GM13977 (cell line): ENCODE data around the gene ST8SIA5.
"Not testable (repeated sequence)": the region's sequence is repeated elsewhere in the genome, so short reads cannot be mapped to it uniquely, and the experiment has no call there.

Experiments
- DNase-seq: peaks from one replicate; pipeline ENCODE4 v3.0.0; 2012; ENCODE audit warnings: low spot score
- CTCF ChIP-seq: IDR thresholded peaks from 2 replicates; pipeline ENCODE4 v1.5.1; 2012; ENCODE audit warnings: mild to moderate bottlenecking, control low read depth; ENCODE audit not compliant: insufficient read depth; ENCODE audit errors: extremely low read depth, missing control alignments
- in situ Hi-C: fragments of 300-500 bp; cut with MboI; formaldehyde crosslinking; loops from one replicate; pipeline ENCODE4 v1.12.0; 2022; ENCODE audit warnings: low sequenced_read_pairs, low pct_unique_long_range_greater_than_20kb, mixed read lengths, inconsistent platforms; ENCODE audit not compliant: unreplicated experiment

The ST8SIA5 gene

GRCh38 chr18:46756559-46757201, at the start of gene ST8SIA5:
ST8SIA5 (minus strand) TSS chr18:46757053; CDS start chr18:46756508, 545 bp downstream.
- in situ Hi-C loops, result no loop called here
- DNase-seq, result peak; percentile 73
- no peak for TF ChIP-seq CTCF

GRCh38 chr18:46795945-46796344, 39.1 kb upstream of the ST8SIA5 start:
- DNase-seq, in situ Hi-C loops: not testable (repeated sequence)

- in situ Hi-C loops, result no loop called here
- no peak for DNase-seq
- no peak for TF ChIP-seq CTCF
Measured at GRCh38 chr18:46794607-46795006, 37.8 kb upstream of the ST8SIA5 start.

GRCh38 chr18:46793565-46793964, 36.7 kb upstream of the ST8SIA5 start:
- no peak for DNase-seq
- TF ChIP-seq CTCF, result no peak

GRCh38 chr18:46789088-46789487, 32.2 kb upstream of the ST8SIA5 start:
- no peak for TF ChIP-seq CTCF

More at GRCh38 chr18:46793565-46793964, 36.7 kb upstream of the ST8SIA5 start:
- in situ Hi-C loops, result no loop called here

GRCh38 chr18:46787674-46788073, 30.8 kb upstream of the ST8SIA5 start:
- TF ChIP-seq CTCF, result no peak
- in situ Hi-C loops, result no loop called here
- DNase-seq, result no peak

More at GRCh38 chr18:46789088-46789487, 32.2 kb upstream of the ST8SIA5 start:
- in situ Hi-C loops, result no loop called here
- DNase-seq, result no peak

GRCh38 chr18:46772357-46772756, 15.5 kb upstream of the ST8SIA5 start:
- TF ChIP-seq CTCF, result no peak
- no peak for DNase-seq
- in situ Hi-C loops, result no loop called here
